ENCODE results near the gene CHSY3.

The CHSY3 gene
- 0 to 0.58 (median 0.17) reads per million in 3 donors for total RNA-seq

DNA sequence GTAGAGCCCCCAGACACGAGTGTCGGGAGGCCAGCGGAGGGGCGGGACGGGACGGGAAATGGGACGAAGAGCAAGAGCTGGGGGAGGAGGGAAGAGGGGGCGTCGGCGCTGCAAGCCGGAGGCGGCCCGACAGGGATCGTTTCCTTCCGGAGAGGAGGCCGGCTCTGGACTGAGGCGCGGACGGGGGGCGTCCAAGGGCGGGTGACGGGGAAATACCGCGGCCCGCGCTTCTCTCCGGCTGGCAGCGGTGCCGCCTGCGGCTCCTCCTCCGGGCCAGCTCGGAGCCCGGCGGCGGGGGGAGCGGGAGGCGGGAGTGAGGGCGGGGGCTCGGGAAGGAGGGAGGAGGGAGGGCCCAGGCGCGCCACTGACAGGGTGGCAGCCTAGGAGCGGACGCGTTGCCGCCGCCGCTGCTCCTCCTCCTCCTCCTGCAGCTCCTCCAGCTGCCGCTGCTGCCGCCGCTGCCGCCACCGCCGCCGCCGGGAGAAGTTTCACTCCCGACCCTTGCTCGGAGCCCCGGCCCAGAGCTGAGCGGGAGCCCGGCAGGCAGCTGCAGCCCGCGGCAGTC, at the start of gene CHSY3:
Gene CHSY3 (plus strand): TSS at position 364 of the 565 bp plus-strand sequence.
- peaks cover 5% of the 10 kb centered on the region for H3K4me1 ChIP-seq (ENCODE audit: control insufficient read depth, insufficient read depth, low read length, poor library complexity, severe bottlenecking)
- H3K9me3 ChIP-seq (ENCODE audit: control insufficient read depth, low read length), result no peaks in the 10 kb centered on the region
- H3K4me3 ChIP-seq (ENCODE audit: insufficient read depth, low read depth, low read length, poor library complexity, severe bottlenecking), result peak within 1 kb of the TSS; percentile 45
- peaks cover 36% of the 10 kb centered on the region for H3K27me3 ChIP-seq (replicated peaks; ENCODE audit: control insufficient read depth, insufficient read depth, low read length, poor library complexity, severe bottlenecking)
- no peak for DNase-seq
- H3K27ac ChIP-seq (ENCODE audit: insufficient read depth, low read length, poor library complexity, severe bottlenecking), result no peak within 1 kb of the TSS
- H3K36me3 ChIP-seq (ENCODE audit: control insufficient read depth, insufficient read depth, low read length), result no peaks in the 10 kb centered on the region

DNA sequence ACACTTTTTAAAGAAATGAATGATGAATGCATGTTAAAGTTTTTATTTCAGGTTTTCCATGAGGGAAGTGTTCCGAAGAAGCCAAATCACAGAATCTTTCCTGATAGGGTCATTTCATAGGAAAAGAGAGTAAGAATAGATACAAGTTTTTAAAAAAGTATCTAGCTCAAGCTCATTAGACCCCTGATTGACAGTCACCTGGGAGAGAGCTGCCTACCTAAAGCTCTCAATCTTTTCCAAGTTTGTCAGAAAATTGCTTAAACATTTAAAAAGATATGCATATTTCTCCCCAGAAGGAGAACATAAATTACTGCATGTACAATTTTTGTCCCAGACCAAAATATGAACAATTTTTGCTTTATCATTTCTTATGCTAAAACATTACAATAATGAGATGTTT, 47.9 kb upstream of the CHSY3 start:
- Histone ChIP-seq H3K36me3 (ENCODE audit: control insufficient read depth, insufficient read depth, low read length) (no peaks in the 10 kb centered on the region), H3K4me3 (ENCODE audit: insufficient read depth, low read depth, low read length, poor library complexity, severe bottlenecking) (no peak overlapping the region), H3K9me3 (ENCODE audit: control insufficient read depth, low read length) (no peaks in the 10 kb centered on the region), H3K27ac (ENCODE audit: insufficient read depth, low read length, poor library complexity, severe bottlenecking) (no peak overlapping the region), H3K27me3 (replicated peaks; ENCODE audit: control insufficient read depth, insufficient read depth, low read length, poor library complexity, severe bottlenecking) (no peaks in the 10 kb centered on the region), H3K4me1 (ENCODE audit: control insufficient read depth, insufficient read depth, low read length, poor library complexity, severe bottlenecking) (no peaks in the 10 kb centered on the region)
- no peak for DNase-seq

GRCh38 chr5:129857116-129857515, 47.1 kb upstream of the CHSY3 start:
- Histone ChIP-seq H3K27ac (ENCODE audit: insufficient read depth, low read length, poor library complexity, severe bottlenecking) (no peak overlapping the region), H3K27me3 (replicated peaks; ENCODE audit: control insufficient read depth, insufficient read depth, low read length, poor library complexity, severe bottlenecking) (no peaks in the 10 kb centered on the region), H3K9me3 (ENCODE audit: control insufficient read depth, low read length) (no peaks in the 10 kb centered on the region), H3K4me1 (ENCODE audit: control insufficient read depth, insufficient read depth, low read length, poor library complexity, severe bottlenecking) (no peaks in the 10 kb centered on the region), H3K4me3 (ENCODE audit: insufficient read depth, low read depth, low read length, poor library complexity, severe bottlenecking) (no peak overlapping the region), H3K36me3 (ENCODE audit: control insufficient read depth, insufficient read depth, low read length) (no peaks in the 10 kb centered on the region)
- DNase-seq, result no peak

DNA sequence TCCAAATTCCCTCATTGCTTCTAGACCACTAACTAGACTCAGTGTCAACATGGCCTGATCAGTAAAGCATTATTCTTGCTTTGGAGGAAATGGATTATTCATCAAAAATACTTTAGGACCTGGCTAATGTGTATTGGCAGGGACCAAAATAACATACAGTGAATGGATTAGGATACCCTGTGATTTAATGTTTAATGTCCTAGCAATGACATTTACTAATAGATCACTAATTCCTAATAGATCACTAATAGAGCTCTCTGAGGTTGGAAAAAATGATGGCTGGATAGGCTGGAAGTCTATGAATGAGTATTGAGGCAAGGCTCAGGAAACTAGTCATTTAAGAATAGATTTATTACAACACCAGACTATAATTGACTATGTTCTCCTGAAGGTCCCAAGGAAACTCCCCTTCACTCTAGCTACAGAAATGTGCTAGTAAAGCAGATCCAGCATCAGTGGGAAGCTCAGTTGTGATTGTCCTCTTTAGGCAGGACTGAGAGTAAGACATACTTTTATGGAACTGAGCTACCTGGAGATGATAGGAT, 46.1 kb upstream of the CHSY3 start:
- no peaks in the 10 kb centered on the region for H3K27me3 ChIP-seq (replicated peaks; ENCODE audit: control insufficient read depth, insufficient read depth, low read length, poor library complexity, severe bottlenecking)
- H3K27ac ChIP-seq (ENCODE audit: insufficient read depth, low read length, poor library complexity, severe bottlenecking), result no peak overlapping the region
- no peaks in the 10 kb centered on the region for H3K9me3 ChIP-seq (ENCODE audit: control insufficient read depth, low read length)
- no peak overlapping the region for H3K4me3 ChIP-seq (ENCODE audit: insufficient read depth, low read depth, low read length, poor library complexity, severe bottlenecking)
- H3K4me1 ChIP-seq (ENCODE audit: control insufficient read depth, insufficient read depth, low read length, poor library complexity, severe bottlenecking), result no peaks in the 10 kb centered on the region
- H3K36me3 ChIP-seq (ENCODE audit: control insufficient read depth, insufficient read depth, low read length), result no peaks in the 10 kb centered on the region
- no peak for DNase-seq

DNA sequence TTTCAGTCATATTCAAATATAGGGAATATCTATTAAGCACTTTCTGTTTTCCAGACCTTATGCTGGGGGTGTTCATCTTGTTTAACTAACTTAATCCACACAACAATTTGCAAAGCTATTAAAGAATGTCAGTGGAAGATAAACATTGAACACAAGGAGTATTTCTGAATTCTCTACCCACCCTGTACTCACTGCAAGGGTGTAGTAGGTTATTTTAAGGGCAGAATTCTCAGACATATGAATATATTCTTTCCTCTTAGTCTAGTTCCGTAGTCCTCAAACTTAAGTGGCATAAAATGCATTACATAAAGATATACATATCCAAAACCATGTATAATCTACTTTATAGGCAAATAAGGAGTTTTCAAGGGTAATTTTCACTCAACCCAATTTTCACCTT, 19.9 kb upstream of the CHSY3 start:
- no peaks in the 10 kb centered on the region for H3K4me1 ChIP-seq (ENCODE audit: control insufficient read depth, insufficient read depth, low read length, poor library complexity, severe bottlenecking)
- no peak overlapping the region for H3K4me3 ChIP-seq (ENCODE audit: insufficient read depth, low read depth, low read length, poor library complexity, severe bottlenecking)
- H3K36me3 ChIP-seq (ENCODE audit: control insufficient read depth, insufficient read depth, low read length), result no peaks in the 10 kb centered on the region
- no peaks in the 10 kb centered on the region for H3K27me3 ChIP-seq (replicated peaks; ENCODE audit: control insufficient read depth, insufficient read depth, low read length, poor library complexity, severe bottlenecking)
- H3K9me3 ChIP-seq (ENCODE audit: control insufficient read depth, low read length), result no peaks in the 10 kb centered on the region
- no peak for DNase-seq
- no peak overlapping the region for H3K27ac ChIP-seq (ENCODE audit: insufficient read depth, low read length, poor library complexity, severe bottlenecking)

- Histone ChIP-seq H3K36me3 (ENCODE audit: control insufficient read depth, insufficient read depth, low read length) (no peaks in the 10 kb centered on the region), H3K9me3 (ENCODE audit: control insufficient read depth, low read length) (no peaks in the 10 kb centered on the region), H3K27me3 (replicated peaks; ENCODE audit: control insufficient read depth, insufficient read depth, low read length, poor library complexity, severe bottlenecking) (peaks cover 17% of the 10 kb centered on the region), H3K4me1 (ENCODE audit: control insufficient read depth, insufficient read depth, low read length, poor library complexity, severe bottlenecking) (no peaks in the 10 kb centered on the region), H3K27ac (ENCODE audit: insufficient read depth, low read length, poor library complexity, severe bottlenecking) (no peak overlapping the region), H3K4me3 (ENCODE audit: insufficient read depth, low read depth, low read length, poor library complexity, severe bottlenecking) (no peak overlapping the region)
- DNase-seq, result no peak
Measured at GRCh38 chr5:129899454-129899853, 4.8 kb upstream of the CHSY3 start.

GRCh38 chr5:129902816-129903215, 1.4 kb upstream of the CHSY3 start:
- peaks cover 5% of the 10 kb centered on the region for H3K4me1 ChIP-seq (ENCODE audit: control insufficient read depth, insufficient read depth, low read length, poor library complexity, severe bottlenecking)
- no peaks in the 10 kb centered on the region for H3K36me3 ChIP-seq (ENCODE audit: control insufficient read depth, insufficient read depth, low read length)
- no peaks in the 10 kb centered on the region for H3K9me3 ChIP-seq (ENCODE audit: control insufficient read depth, low read length)
- peaks cover 36% of the 10 kb centered on the region for H3K27me3 ChIP-seq (replicated peaks; ENCODE audit: control insufficient read depth, insufficient read depth, low read length, poor library complexity, severe bottlenecking)
- no peak overlapping the region for H3K27ac ChIP-seq (ENCODE audit: insufficient read depth, low read length, poor library complexity, severe bottlenecking)
- no peak overlapping the region for H3K4me3 ChIP-seq (ENCODE audit: insufficient read depth, low read depth, low read length, poor library complexity, severe bottlenecking)
- no peak for DNase-seq

GRCh38 chr5:129903466-129904101, 681 bp upstream of the CHSY3 start:
- H3K27ac ChIP-seq (ENCODE audit: insufficient read depth, low read length, poor library complexity, severe bottlenecking), result no peak overlapping the region

GRCh38 chr5:129904667-129905472, 605 bp downstream of the CHSY3 start:
- H3K27me3 ChIP-seq (replicated peaks; ENCODE audit: control insufficient read depth, insufficient read depth, low read length, poor library complexity, severe bottlenecking), result peaks cover 36% of the 10 kb centered on the region
- H3K27ac ChIP-seq (ENCODE audit: insufficient read depth, low read length, poor library complexity, severe bottlenecking), result no peak overlapping the region
- DNase-seq, result no peak

More at GRCh38 chr5:129903466-129904101, 681 bp upstream of the CHSY3 start:
- peak overlapping the region; percentile 45 for H3K4me3 ChIP-seq (ENCODE audit: insufficient read depth, low read depth, low read length, poor library complexity, severe bottlenecking)
- H3K36me3 ChIP-seq (ENCODE audit: control insufficient read depth, insufficient read depth, low read length), result no peaks in the 10 kb centered on the region
- H3K27me3 ChIP-seq (replicated peaks; ENCODE audit: control insufficient read depth, insufficient read depth, low read length, poor library complexity, severe bottlenecking), result peaks cover 36% of the 10 kb centered on the region
- DNase-seq, result no peak
- H3K9me3 ChIP-seq (ENCODE audit: control insufficient read depth, low read length), result no peaks in the 10 kb centered on the region
- H3K4me1 ChIP-seq (ENCODE audit: control insufficient read depth, insufficient read depth, low read length, poor library complexity, severe bottlenecking), result peaks cover 5% of the 10 kb centered on the region

More at GRCh38 chr5:129904667-129905472, 605 bp downstream of the CHSY3 start:
- H3K4me3 ChIP-seq (ENCODE audit: insufficient read depth, low read depth, low read length, poor library complexity, severe bottlenecking), result peak overlapping the region; percentile 45
- no peaks in the 10 kb centered on the region for H3K36me3 ChIP-seq (ENCODE audit: control insufficient read depth, insufficient read depth, low read length)
- no peaks in the 10 kb centered on the region for H3K9me3 ChIP-seq (ENCODE audit: control insufficient read depth, low read length)
- peaks cover 5% of the 10 kb centered on the region for H3K4me1 ChIP-seq (ENCODE audit: control insufficient read depth, insufficient read depth, low read length, poor library complexity, severe bottlenecking)
